GM18499 (cell line): ENCODE results near the gene VOPP1.

Source experiments
- ATAC-seq: cut with Tn5 transposase; IDR thresholded peaks from one replicate; pipeline ENCODE4 v1.9.1; 2021; ENCODE audit warnings: moderate number of reproducible peaks; ENCODE audit not compliant: insufficient read depth, unreplicated experiment

VOPP1 gene

GRCh38 chr7:55441774-55442522 lies 130.4 kb downstream of the VOPP1 start:
- no peak for ATAC-seq

- ATAC-seq, result no peak
These were observed 131.3 kb downstream of the VOPP1 start for GRCh38 chr7:55441002-55441401.

GRCh38 chr7:55440040-55440690 lies 132.1 kb downstream of the VOPP1 start:
- no peak for ATAC-seq

- ATAC-seq, result no peak
These were observed 132.7 kb downstream of the VOPP1 start for GRCh38 chr7:55439627-55440026.

- ATAC-seq, result no peak
These were observed 133.4 kb downstream of the VOPP1 start for GRCh38 chr7:55438757-55439525.

- ATAC-seq, result no peak
These were observed 134.1 kb downstream of the VOPP1 start for GRCh38 chr7:55438085-55438756.

- no peak for ATAC-seq
These were observed 134.9 kb downstream of the VOPP1 start for GRCh38 chr7:55437375-55437774.

GRCh38 chr7:55436457-55436856 lies 135.8 kb downstream of the VOPP1 start:
- no peak for ATAC-seq

- ATAC-seq, result no peak
These were observed 136.8 kb downstream of the VOPP1 start for GRCh38 chr7:55435466-55435865.

- ATAC-seq, result peak; percentile 78
These were observed 139.1 kb downstream of the VOPP1 start for GRCh38 chr7:55432939-55433784.

GRCh38 chr7:55432506-55432905 lies 139.8 kb downstream of the VOPP1 start:
- ATAC-seq, result no peak

- ATAC-seq, result no peak
These were observed 140.4 kb downstream of the VOPP1 start for GRCh38 chr7:55431898-55432297.

GRCh38 chr7:55429835-55430499 lies 142.3 kb downstream of the VOPP1 start:
- ATAC-seq, result no peak

- no peak for ATAC-seq
These were observed 144.5 kb downstream of the VOPP1 start for GRCh38 chr7:55427800-55428199.

- ATAC-seq, result no peak
These were observed 145.0 kb downstream of the VOPP1 start for GRCh38 chr7:55427342-55427741.

- ATAC-seq, result no peak
These were observed 145.6 kb downstream of the VOPP1 start for GRCh38 chr7:55426676-55427075.

- ATAC-seq, result no peak
These were observed 147.1 kb downstream of the VOPP1 start for GRCh38 chr7:55425141-55425752.

- no peak for ATAC-seq
These were observed 148.4 kb downstream of the VOPP1 start for GRCh38 chr7:55423891-55424290.

- no peak for ATAC-seq
These were observed 149.0 kb downstream of the VOPP1 start for GRCh38 chr7:55423277-55423711.
